ENCODE data around the gene GET4. TPM values are rescaled to one million over a fixed set of nuclear protein-coding genes. Genes with fewer than 3 reads are reported as not detected.

GET4 gene
- total and polyA plus RNA-seq, 10 of the 15 experiments (the other 5 are each of a cell fraction or from before 2014, with no cell fraction given), result 0.66 to 73.8 (median 34.0) TPM

DNA sequence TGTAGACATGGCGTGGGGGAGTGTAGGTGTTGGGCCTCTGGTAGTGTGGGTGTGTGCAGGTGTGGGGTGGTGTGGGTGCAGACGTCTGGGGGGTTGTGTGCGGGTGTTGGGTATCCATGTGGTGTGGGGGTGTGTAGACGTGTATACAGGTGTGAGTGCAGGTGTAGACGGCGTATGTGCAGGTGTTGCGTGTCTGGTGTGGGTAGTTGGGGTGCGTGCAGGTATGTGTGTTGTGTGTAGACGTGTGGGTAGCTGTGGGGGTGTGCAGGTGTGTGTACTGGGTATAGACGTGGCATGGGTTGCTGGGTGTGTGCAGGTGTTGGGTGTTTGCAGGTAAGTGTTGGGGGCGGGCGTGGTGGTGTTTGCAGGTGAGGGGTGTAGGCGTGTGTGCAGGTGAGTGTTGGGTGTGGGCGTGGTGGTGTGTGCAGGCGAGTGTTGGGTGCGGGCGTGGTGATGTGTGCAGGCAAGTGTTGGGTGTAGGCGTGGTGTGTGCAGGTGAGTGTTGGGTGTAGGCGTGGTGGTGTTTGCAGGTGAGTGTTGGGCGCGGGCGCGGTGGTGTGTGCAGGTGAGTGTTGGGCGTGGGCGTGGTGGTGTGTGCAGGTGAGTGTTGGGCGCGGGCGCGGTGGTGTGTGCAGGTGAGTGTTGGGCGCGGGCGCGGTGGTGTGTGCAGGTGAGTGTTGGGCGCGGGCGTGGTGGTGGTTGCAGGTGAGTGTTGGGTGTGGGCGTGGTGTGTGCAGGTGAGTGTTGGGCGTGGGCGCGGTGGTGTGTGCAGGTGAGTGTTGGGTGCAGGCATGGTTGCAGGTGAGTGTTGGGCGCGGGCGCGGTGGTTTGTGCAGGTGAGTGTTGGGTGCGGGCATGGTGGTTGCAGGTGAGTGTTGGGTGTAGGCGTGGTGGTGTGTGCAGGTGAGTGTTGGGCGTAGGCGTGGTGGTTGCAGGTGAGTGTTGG, 16.6 kb downstream of the GET4 start:
- no peak overlapping the region for H3K4me2 ChIP-seq (ENCODE audit: control insufficient read depth, insufficient read depth)
- peaks cover 8 to 63% of the 10 kb centered on the region in 2 experiments; a peak in 3 of 4 replicates for H3K36me3 ChIP-seq (ENCODE audit: control insufficient read depth in 2 of 2, insufficient read depth in 2 of 2, low read length in 1 of 2)
- RAD21 ChIA-PET (ENCODE audit: unreplicated experiment), result no interaction called here
- DNase-seq (ENCODE audit: low read depth, low spot score), result no peak
- intact Hi-C loops (cut with micrococcal nuclease; ENCODE audit: unreplicated experiment), result no loop called here
- POLR2A ChIA-PET, result no interaction called here
- BruUV-seq (replicated peaks), result TSS peak; percentile 63
- no peak overlapping the region for H3K9ac ChIP-seq (ENCODE audit: control insufficient read depth, insufficient read depth, low read length)
- H3K4me1 ChIP-seq (ENCODE audit: control insufficient read depth, insufficient read depth, low read length), result no peaks in the 10 kb centered on the region
- H3K27ac ChIP-seq (ENCODE audit: control insufficient read depth, insufficient read depth), result no peak overlapping the region
- H3K4me3 ChIP-seq, result no peak overlapping the region
- in situ Hi-C loops (cut with MboI), result no loop called here
- H4K20me1 ChIP-seq (ENCODE audit: control insufficient read depth, insufficient read depth), result no peaks in the 10 kb centered on the region
- WGBS (ENCODE audit: insufficient coverage, insufficient replicate concordance, low lambda C conversion rate, missing lambda C conversion rate), result 95% methylated on average over 42 of the region's 48 CpGs
- H2AFZ ChIP-seq (ENCODE audit: control insufficient read depth, low read depth, low read length), result no peak overlapping the region
- TF ChIP-seq POLR2A (IDR thresholded peaks at IDR 0.05; ENCODE audit: low read depth, low read length), result peak; percentile 69
- no peak for TF ChIP-seq IKZF1 (conservative IDR thresholded peaks at IDR 0.05)
- peak; percentile 43 for TF ChIP-seq POLR2AphosphoS5 (IDR thresholded peaks at IDR 0.05; ENCODE audit: low read length)
- H3K79me2 ChIP-seq (ENCODE audit: control insufficient read depth, insufficient read depth, low read length), result no peaks in the 10 kb centered on the region
- CTCF ChIA-PET, result no interaction called here
- no peaks in the 10 kb centered on the region; the same call in 2 of the 3 replicates for H3K9me3 ChIP-seq (replicated peaks; ENCODE audit: control insufficient read depth, insufficient read depth, low read length)
- no peaks in the 10 kb centered on the region for H3K27me3 ChIP-seq (replicated peaks in 1 of 2; ENCODE audit: control insufficient read depth in 2 of 2, insufficient read depth in 2 of 2, low read length in 1 of 2)
- SMC1A ChIA-PET (ENCODE audit: uncharacterized antibody, unreplicated experiment), result no interaction called here
- FAIRE-seq, result no peak
- no peak for ATAC-seq

DNA sequence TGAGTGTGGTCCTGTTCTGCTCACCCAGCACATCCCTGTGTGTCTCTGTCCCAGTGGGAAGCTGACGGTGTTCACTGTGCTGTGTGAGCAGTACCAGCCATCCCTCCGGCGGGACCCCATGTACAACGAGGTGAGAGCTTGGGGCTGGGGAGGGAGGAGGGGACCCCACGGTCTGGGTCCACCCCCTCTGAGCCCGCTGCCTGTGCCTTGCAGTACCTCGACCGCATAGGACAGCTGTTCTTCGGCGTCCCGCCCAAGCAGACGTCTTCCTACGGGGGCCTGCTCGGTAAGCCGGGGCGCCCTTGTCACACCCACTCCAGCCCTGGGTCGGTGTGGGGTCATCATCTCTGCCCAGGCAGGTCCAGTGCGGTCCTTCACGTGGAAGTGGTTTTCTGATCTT, 17.3 kb downstream of the GET4 start:
- no peak for FAIRE-seq
- CTCF ChIA-PET, result no interaction called here
- Histone ChIP-seq H3K79me2 (ENCODE audit: control insufficient read depth, insufficient read depth, low read length) (no peaks in the 10 kb centered on the region), H3K4me3 (no peak overlapping the region), H3K4me2 (ENCODE audit: control insufficient read depth, insufficient read depth) (no peak overlapping the region), H3K27me3 (replicated peaks in 1 of 2; ENCODE audit: control insufficient read depth in 2 of 2, insufficient read depth in 2 of 2, low read length in 1 of 2) (no peaks in the 10 kb centered on the region), H3K36me3 (ENCODE audit: control insufficient read depth in 2 of 2, insufficient read depth in 2 of 2, low read length in 1 of 2) (peaks cover 8 to 62% of the 10 kb centered on the region in 2 experiments; a peak in 3 of 4 replicates), H3K9ac (ENCODE audit: control insufficient read depth, insufficient read depth, low read length) (no peak overlapping the region), H3K27ac (ENCODE audit: control insufficient read depth, insufficient read depth) (no peak overlapping the region), H2AFZ (ENCODE audit: control insufficient read depth, low read depth, low read length) (no peak overlapping the region), H3K9me3 (replicated peaks; ENCODE audit: control insufficient read depth, insufficient read depth, low read length) (no peaks in the 10 kb centered on the region; the same call in 2 of the 3 replicates), H4K20me1 (ENCODE audit: control insufficient read depth, insufficient read depth) (no peaks in the 10 kb centered on the region), H3K4me1 (ENCODE audit: control insufficient read depth, insufficient read depth, low read length) (no peaks in the 10 kb centered on the region)
- SMC1A ChIA-PET (ENCODE audit: uncharacterized antibody, unreplicated experiment), result no interaction called here
- intact Hi-C loops (cut with micrococcal nuclease; ENCODE audit: unreplicated experiment), result no loop called here
- in situ Hi-C loops (cut with MboI), result no loop called here
- 100% methylated on average over 19 of the region's 19 CpGs for WGBS (ENCODE audit: insufficient coverage, insufficient replicate concordance, low lambda C conversion rate, missing lambda C conversion rate)
- no peak for ATAC-seq
- POLR2A ChIA-PET, result no interaction called here
- no TSS peak for BruUV-seq (replicated peaks)
- RAD21 ChIA-PET (ENCODE audit: unreplicated experiment), result no interaction called here
- DNase-seq (ENCODE audit: low read depth, low spot score), result no peak
- TF ChIP-seq, protein P1, sequence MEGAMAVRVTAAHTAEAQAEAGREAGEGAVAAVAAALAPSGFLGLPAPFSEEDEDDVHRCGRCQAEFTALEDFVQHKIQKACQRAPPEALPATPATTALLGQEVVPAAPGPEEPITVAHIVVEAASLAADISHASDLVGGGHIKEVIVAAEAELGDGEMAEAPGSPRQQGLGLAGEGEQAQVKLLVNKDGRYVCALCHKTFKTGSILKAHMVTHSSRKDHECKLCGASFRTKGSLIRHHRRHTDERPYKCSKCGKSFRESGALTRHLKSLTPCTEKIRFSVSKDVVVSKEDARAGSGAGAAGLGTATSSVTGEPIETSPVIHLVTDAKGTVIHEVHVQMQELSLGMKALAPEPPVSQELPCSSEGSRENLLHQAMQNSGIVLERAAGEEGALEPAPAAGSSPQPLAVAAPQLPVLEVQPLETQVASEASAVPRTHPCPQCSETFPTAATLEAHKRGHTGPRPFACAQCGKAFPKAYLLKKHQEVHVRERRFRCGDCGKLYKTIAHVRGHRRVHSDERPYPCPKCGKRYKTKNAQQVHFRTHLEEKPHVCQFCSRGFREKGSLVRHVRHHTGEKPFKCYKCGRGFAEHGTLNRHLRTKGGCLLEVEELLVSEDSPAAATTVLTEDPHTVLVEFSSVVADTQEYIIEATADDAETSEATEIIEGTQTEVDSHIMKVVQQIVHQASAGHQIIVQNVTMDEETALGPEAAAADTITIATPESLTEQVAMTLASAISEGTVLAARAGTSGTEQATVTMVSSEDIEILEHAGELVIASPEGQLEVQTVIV (IDR thresholded peaks at IDR 0.05; ENCODE audit: borderline replicate concordance, partially characterized antibody), result no peak
- TF ChIP-seq, protein P2, sequence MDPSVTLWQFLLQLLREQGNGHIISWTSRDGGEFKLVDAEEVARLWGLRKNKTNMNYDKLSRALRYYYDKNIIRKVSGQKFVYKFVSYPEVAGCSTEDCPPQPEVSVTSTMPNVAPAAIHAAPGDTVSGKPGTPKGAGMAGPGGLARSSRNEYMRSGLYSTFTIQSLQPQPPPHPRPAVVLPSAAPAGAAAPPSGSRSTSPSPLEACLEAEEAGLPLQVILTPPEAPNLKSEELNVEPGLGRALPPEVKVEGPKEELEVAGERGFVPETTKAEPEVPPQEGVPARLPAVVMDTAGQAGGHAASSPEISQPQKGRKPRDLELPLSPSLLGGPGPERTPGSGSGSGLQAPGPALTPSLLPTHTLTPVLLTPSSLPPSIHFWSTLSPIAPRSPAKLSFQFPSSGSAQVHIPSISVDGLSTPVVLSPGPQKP (IDR thresholded peaks at IDR 0.05; ENCODE audit: low read depth, low read length), result no peak
- TF ChIP-seq SMC3 (IDR thresholded peaks at IDR 0.05; ENCODE audit: borderline replicate concordance, low read length) (no peak), ZNF207 (IDR thresholded peaks at IDR 0.05; ENCODE audit: borderline replicate concordance) (no peak), REST (IDR thresholded peaks at IDR 0.05; ENCODE audit: low read depth, low read length) (no peak), SP1 (IDR thresholded peaks at IDR 0.05; ENCODE audit: low read depth, low read length) (no peak), CHD1 (IDR thresholded peaks at IDR 0.05; ENCODE audit: low read depth, low read length) (no peak)
